ENCODE results near the gene WDR18.

DNA sequence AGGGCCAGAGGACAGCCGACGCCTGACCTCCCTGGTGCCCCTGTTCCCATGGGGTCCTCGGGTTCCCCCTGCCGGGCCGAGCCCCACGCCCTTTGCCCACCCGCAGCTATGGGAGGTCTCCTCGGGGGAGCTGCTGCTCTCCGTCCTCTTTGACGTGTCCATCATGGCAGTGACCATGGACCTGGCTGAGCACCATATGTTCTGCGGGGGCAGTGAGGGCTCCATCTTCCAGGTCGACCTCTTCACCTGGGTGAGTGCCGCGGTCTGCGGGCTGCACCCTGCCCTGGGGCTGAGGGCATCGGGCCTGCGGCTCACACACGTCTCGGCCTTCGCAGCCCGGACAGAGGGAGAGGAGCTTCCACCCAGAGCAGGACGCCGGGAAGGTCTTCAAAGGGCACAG, 6.6 kb downstream of the WDR18 start:
- TF ChIP-seq, protein P1, sequence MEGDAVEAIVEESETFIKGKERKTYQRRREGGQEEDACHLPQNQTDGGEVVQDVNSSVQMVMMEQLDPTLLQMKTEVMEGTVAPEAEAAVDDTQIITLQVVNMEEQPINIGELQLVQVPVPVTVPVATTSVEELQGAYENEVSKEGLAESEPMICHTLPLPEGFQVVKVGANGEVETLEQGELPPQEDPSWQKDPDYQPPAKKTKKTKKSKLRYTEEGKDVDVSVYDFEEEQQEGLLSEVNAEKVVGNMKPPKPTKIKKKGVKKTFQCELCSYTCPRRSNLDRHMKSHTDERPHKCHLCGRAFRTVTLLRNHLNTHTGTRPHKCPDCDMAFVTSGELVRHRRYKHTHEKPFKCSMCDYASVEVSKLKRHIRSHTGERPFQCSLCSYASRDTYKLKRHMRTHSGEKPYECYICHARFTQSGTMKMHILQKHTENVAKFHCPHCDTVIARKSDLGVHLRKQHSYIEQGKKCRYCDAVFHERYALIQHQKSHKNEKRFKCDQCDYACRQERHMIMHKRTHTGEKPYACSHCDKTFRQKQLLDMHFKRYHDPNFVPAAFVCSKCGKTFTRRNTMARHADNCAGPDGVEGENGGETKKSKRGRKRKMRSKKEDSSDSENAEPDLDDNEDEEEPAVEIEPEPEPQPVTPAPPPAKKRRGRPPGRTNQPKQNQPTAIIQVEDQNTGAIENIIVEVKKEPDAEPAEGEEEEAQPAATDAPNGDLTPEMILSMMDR (IDR thresholded peaks at IDR 0.05): no peak
- no peak for TF ChIP-seq POLR2A (IDR thresholded peaks at IDR 0.05)
